Transverse colon (tissue), 4 donors: ENCODE results near the gene MTHFD1L.

Experiments used
- CTCF ChIP-seq, 5 experiments: fragments of 200-600 bp in 3 of 5; fragments of 450-650 bp in 2 of 5; sonication (generic) in 3 of 5; IDR thresholded peaks; 1 replicate in 2 of 5; 2 replicates in 3 of 5; pipeline ENCODE4 v1.5.1; 2016 to 2017; ENCODE audit warnings: antibody characterized with exemption in 5 of 5, inconsistent platforms in 3 of 5, mild to moderate bottlenecking in 2 of 5, moderate library complexity in 1 of 5
- POLR2A ChIP-seq: fragments of 450-650 bp; IDR thresholded peaks from one replicate; pipeline ENCODE4 v1.6.1; 2016; ENCODE audit warnings: antibody characterized with exemption, mild to moderate bottlenecking, moderate library complexity
- POLR2AphosphoS5 ChIP-seq, 3 donors: sonication (generic); formaldehyde crosslinking; IDR thresholded peaks; one replicate each; pipeline ENCODE4 v1.6.1; 2016; ENCODE audit warnings: antibody characterized with exemption in 3 of 3

- no peak for TF ChIP-seq POLR2A
- TF ChIP-seq CTCF (IDR thresholded peaks at IDR 0.05): no peak
- TF ChIP-seq POLR2AphosphoS5 (IDR thresholded peaks at IDR 0.05): no peak
These were observed 18.9 kb upstream of the MTHFD1L start for GRCh38 chr6:150846641-150847040.
